Activated CD8-positive, alpha-beta memory T cell treated with anti-CD3 and anti-CD28 coated beads for 4 hours (primary cell): ENCODE measurements around the gene MYZAP.
"Not testable (repeated sequence)": the region's sequence is repeated elsewhere in the genome, so short reads cannot be mapped to it uniquely, and the experiment has no call there.

ENCODE experiments used
- DNase-seq, 2 donors: peaks; one replicate each; pipeline ENCODE4 v3.0.0-alpha.2; 2020; ENCODE audit warnings: low read depth in 2 of 2

The MYZAP gene

DNA sequence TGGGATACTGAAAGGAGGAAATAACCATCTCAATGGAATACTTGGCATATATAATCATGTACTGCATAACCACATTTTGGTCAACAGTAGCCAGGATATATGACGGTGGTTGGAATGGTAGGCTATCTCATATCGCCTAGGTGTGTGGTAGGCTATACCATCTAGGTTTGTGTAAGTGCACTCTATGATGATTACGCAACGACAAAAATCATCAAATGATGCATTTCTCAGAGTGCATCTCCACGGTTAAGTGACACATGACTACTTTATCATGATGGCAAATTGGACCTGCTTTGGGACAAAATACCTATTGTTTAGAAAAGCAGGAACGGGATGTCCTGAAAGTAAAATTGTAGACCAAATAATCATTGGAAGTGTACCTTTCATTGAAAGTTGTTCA is 2.8 kb downstream of the MYZAP start:
- DNase-seq, result no peak

DNA sequence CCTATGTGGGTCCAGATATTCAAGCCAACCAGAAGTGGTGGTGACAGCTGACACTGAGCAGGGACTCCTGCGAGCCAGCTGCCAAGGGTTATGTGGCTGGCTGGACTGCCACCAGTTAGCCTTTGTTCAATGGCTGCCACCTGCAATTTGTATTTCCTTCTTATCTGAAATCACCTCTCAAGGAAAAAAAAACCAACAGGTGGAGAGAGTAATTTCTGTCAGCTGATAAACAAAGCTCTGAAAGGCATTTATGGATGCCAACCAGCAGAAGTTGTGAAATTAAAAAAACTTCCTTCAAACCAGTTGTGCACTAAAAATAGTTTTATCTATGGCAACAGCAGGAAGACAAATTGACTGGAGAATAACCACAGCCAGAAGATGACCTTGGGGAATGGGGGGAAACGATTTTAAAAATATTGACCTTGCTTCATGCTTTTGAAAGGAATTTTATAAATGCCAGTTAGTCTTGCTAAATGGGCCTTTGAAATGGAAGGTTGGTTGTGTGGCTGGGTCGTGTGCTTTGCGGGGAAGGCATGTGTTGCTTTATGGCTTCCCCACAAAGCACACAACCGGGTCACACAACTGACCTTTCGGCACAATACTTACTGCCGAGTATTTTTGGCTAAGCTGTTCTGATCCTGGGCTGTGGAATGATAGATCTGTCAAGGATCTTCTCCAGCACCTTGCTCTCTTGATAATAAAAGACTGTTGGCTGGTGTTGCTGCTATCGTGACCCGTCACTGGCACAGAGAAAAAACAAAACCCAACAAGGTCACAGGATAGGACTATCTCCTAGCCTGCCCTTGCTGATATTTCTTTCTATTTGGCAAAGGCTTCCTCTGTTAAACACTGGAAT is 3.5 kb downstream of the MYZAP start:
- no peak for DNase-seq

DNA sequence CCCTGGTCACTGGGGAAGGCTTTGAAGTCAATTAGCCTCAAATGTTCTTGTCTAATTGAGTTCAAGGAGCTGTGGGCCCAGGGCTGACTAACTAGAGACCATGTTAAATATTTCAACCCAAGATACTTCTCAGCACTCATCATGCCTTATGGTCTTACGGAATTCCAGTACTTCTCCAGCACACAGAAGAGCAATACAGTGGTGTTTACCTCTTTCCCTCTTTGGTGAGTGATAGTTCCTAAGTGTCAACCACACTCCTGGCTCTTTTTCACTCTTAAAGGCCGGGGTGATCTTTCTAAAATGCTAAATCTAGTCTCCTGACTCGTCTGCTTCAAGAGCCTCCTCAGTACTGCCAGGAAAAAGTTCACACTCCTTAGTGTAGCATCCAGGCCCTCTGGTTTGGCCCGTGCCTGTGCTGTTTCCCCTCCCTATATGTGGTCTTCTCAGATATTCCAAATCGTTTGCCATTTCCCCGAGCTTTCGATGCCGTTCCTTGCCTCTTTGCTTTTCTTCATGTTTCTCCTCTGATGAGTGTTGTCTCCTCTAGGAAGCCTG is 4.7 kb downstream of the MYZAP start:
- no peak for DNase-seq

- no peak for DNase-seq
Measured at GRCh38 chr15:57596978-57597377, 5.3 kb downstream of the MYZAP start.

GRCh38 chr15:57597431-57597830 is 5.7 kb downstream of the MYZAP start:
- no peak for DNase-seq

GRCh38 chr15:57598346-57598745 is 6.6 kb downstream of the MYZAP start:
- DNase-seq, result no peak

- DNase-seq, result no peak
Measured at GRCh38 chr15:57599296-57599810, 7.6 kb downstream of the MYZAP start.

DNA sequence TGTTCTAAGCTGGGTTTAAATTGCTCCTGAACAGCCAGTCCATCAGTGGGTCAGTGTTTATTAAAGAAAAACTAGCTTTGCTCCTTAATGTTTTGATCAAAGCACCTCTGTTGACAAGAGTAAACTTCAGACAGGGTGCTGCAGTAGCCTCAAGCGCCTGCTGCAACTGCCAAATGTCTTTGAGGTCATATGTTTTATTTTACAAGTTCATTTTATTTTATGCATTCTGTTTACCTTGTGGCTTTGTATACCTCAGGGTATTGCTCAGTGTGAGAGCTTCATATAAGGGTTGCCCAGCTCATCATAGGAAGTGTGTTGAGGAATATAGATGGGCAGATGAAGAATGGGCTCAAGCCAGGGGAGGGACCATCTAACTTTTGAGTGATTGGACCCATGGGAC is 8.5 kb downstream of the MYZAP start:
- DNase-seq, result no peak

- no peak for DNase-seq
Measured at GRCh38 chr15:57604507-57604906, 12.8 kb downstream of the MYZAP start.

DNA sequence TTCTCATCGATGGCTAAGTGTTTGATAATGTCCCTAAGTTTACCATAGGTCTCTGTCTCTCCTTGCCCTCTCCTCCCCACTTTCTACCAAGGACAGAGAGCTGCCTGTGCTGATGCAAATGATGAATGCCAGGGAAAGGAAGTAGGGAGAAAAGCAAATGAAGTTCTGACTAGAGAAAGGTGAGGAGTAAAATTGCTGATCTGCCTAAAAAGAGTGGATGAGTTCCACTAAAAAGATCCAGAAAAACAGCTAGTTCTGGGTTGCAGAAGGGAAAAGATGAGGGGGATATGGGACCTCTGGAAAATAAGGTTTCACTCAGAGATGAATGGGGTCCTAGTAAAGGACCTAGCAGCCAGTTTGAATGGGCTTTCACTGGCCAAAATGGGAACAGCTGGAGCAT is 13.8 kb downstream of the MYZAP start:
- no peak for DNase-seq

DNA sequence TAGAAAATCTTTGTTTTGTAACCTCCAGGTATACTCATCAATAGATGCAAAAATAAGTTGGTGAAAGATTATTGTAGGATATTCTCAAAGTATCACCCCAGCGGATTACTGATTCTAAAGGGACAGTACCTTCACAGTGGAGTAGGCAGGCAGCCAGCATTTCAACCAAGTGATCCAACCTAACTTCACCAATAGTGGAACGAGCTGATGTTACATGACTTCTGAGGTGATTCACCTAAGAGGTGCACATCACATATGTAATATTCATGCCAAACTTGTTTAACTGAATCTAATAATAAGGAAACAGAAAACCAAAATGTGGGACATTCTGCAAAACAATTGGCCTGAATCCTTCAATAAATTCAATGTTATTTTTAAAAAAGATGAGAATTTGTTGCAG is 14.3 kb downstream of the MYZAP start:
- DNase-seq, result no peak

DNA sequence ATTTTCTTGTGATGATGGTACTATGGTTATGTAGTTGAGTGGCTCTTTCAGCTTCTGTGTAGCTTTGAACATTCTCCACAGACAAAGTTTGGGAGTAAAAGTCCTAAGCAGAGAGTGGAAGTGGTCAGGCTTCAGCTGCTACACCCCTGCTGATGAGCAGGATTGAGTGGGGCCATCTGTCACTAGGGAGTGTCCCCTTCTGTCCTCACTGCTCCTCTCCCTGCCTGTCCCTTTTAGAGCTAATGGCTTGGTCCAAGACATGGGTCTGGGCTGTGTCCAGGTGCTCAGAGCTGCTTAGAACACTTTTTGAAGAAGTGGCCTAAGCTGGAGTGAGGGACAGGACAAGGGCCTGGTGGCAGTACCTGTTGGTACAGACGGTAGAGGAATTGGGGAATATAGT is 15.1 kb downstream of the MYZAP start:
- DNase-seq, result no peak

GRCh38 chr15:57607570-57608000 is 15.9 kb downstream of the MYZAP start:
- no peak for DNase-seq

DNA sequence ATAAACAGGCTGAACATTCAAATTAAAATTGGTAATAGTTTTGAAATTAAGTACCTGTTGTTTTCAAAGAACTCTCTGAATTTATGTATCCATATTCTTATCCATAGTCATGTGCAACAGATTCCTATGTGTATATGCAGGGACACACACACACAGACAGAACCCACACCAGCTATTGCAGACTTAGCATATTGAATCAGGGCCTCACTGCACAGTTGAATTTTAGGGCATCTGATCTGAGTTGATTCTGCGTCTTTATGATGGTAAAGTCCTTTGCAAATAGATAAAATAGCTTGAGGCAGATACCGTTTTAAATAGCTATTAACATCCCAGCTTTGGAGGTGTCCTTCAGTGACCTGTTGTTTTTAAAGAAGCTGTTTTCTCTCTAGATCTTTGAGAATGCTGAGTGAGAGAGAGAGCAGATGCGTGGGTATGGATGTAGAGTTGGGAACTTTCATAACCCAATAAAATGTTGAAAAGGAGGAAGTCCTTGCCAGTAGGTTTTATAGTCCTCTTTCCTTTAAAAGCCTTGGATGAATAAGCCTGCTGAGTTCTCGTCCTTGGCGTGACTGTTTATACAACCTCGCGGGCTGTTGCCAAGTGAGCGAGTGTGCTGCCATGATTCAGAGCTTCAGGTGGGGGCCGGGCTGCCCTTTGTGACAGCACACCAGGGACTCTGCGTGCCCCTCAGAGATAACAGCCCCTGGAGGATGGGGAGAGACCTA is 18.3 kb downstream of the MYZAP start:
- DNase-seq, result no peak

DNA sequence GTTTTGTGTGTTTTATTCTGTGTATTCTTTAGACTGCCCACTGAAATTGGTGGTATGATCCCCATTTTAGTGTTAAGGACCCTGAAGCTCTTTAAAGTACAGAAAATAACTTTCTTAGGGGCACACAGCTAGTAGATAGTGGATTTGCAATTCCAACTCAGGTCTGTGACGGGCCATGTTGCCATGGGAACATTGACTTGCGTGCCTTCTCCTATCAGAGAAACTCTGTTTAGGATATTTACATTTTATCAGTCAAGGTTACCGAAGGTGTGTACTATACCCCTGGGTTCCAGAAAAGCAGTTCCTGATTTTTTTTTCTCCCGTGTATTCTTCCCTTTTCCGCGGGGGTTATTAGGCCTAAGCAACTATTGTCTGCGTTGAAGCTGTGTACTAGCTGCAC is 19.4 kb downstream of the MYZAP start:
- DNase-seq, result no peak

- DNase-seq, result no peak
Measured at GRCh38 chr15:57611938-57612337, 20.2 kb downstream of the MYZAP start.

DNA sequence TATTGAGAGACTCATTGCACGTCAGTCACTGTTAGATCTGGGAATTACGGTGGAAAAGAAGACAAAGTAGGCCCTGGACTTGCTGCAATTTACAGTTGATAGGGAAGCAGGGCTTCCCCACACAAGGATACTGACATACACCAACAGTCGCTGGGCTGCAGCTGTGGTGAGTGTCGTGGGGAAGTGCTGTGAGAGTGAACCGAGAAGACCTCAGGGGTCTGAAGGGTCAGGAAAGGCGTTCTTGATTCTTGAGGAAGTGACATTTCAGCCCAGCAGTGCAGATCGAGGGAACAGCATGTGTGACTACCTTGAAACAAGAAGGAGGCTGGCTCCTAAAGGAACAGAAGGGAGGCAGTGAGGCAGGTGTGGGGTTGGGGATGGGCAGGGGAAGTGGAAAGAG is 22.5 kb downstream of the MYZAP start:
- DNase-seq, result no peak

DNA sequence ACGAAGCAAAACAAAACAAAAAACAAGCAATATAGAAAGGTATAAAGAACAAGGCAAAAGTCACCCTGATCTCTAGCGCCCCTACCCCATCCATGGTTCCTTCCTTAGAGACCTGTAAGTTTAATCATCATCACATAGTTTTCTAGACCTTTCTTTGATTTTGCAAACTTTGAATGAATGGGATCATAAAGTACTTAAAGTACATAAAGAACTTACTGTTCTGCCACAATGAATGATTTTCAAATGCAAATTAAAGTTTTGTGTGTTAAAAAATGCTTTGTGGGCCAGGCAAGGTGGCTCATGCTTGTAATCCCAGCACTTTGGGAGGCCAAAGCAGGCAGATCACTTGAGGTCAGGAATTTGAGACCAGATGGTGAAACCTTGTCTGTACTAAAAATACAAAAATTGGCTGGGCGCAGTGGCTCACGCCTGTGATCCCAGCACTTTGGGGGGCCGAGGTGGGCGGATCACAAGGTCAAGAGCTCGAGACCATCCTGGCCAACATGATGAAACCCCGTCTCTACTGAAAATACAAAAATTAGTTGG is 24.3 kb downstream of the MYZAP start:
- not testable (repeated sequence) for DNase-seq

DNA sequence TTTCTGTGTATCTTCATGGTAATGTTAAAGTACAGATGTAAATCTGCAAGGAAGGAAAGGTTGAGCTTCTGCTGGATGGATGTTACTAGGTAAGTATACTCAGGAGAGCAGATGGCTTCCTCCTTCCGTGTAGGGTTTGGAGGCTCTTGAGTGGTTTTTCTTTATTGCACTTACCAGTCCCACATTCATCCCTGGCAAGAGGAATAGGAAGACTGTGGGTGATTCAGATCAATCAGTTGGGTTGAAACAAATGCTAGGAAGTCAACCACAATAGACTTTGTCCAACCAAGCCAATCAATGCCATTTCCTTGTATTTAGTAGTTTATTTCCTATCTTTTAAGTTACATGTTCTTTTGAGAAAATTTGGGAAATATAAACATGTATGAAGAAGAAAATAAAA is 26.6 kb downstream of the MYZAP start:
- no peak for DNase-seq

DNA sequence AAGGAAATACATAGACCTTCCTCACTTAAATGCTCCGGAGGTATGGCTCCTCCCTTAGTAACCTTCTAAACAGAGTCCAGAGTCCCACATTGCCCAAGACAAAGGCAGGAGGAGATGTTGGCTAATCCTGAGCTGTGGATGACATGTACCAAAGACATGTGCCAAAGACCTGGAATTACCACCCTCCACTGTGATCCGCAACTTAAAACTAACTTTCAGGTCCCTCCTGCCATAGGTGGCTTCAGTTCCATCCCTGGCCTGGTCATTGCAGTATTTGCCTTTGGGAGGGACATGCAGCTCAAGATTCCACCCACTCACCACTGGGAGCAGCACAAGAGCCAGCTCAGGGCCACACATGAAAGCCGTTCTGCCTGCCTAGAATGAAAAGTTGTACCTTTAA is 28.0 kb downstream of the MYZAP start:
- DNase-seq, result no peak

GRCh38 chr15:57624730-57625129 is 33.0 kb downstream of the MYZAP start:
- DNase-seq, result no peak

DNA sequence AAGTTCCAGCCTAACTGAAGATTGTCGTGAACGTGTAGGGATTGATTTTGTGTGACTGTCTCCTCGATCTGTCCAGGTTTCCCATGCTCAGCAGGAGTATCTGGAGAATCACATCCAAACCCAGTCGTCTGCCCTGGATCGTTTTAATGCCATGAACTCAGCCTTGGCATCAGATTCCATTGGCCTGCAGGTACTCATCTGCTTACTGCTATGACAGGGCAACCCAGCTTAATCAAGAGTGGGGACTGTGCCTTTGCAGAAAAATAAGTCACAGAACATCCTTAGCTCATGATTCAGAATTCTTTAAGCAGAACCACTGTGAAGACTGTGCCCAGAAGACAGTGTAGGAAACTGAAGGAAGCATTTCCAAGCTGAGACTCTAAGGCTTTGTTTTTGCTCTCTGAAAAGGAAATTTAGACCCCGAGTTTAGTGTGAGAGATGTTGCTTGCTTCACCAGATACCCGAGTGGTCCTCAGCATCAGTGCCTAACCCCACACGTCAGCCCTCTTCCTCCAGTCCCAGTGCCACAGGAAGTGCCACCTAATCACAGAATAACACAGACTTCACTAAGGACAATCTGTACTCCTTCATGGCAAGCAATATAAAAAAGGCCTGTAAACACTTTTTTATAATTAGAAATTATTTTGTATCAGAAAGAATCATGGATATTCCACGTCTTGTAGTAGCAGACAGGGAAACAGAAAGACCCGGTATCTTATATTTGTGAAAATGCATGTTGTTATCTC is 34.2 kb downstream of the MYZAP start:
- no peak for DNase-seq
